GM19463 (cell line): Measurements from ENCODE around the gene TRMT6.
A peak's percentile ranks its signal among the peaks of the same experiment; 100 is the strongest.

Source experiments
- ATAC-seq: cut with Tn5 transposase; IDR thresholded peaks from one replicate; pipeline ENCODE4 v1.9.1; 2021; ENCODE audit warnings: mild to moderate bottlenecking, moderate library complexity; ENCODE audit not compliant: unreplicated experiment

TRMT6 gene

GRCh38 chr20:5950271-5951031, at the start of gene TRMT6, which contains the start of gene MCM8:
Gene TRMT6 (minus strand): TSS chr20:5950533. CDS start chr20:5950405, 128 bp downstream.
Gene MCM8 (plus strand): TSS chr20:5950652. CDS start chr20:5952016, 1,364 bp downstream.
- ATAC-seq, result peak; percentile 99

GRCh38 chr20:5999783-6000182, 49.5 kb upstream of the TRMT6 start:
- ATAC-seq, result no peak

GRCh38 chr20:5996765-5997164, 46.4 kb upstream of the TRMT6 start:
- peak; percentile 96 for ATAC-seq

- ATAC-seq, result no peak
Observed at GRCh38 chr20:5991623-5992441, 41.5 kb upstream of the TRMT6 start.

- ATAC-seq, result no peak
Observed at GRCh38 chr20:5990946-5991345, 40.6 kb upstream of the TRMT6 start.

GRCh38 chr20:5989539-5989938, 39.2 kb upstream of the TRMT6 start:
- no peak for ATAC-seq

GRCh38 chr20:5987383-5987782, 37.0 kb upstream of the TRMT6 start:
- no peak for ATAC-seq

- ATAC-seq, result no peak
Observed at GRCh38 chr20:5980720-5981538, 30.6 kb upstream of the TRMT6 start.

- ATAC-seq, result no peak
Observed at GRCh38 chr20:5979801-5980200, 29.5 kb upstream of the TRMT6 start.

GRCh38 chr20:5977975-5978374, 27.6 kb upstream of the TRMT6 start:
- no peak for ATAC-seq

- ATAC-seq, result no peak
Observed at GRCh38 chr20:5977223-5977622, 26.9 kb upstream of the TRMT6 start.

- no peak for ATAC-seq
Observed at GRCh38 chr20:5975778-5976177, 25.4 kb upstream of the TRMT6 start.

GRCh38 chr20:5974531-5974930, 24.2 kb upstream of the TRMT6 start:
- ATAC-seq, result no peak

GRCh38 chr20:5973971-5974370, 23.6 kb upstream of the TRMT6 start:
- no peak for ATAC-seq

- ATAC-seq, result no peak
Observed at GRCh38 chr20:5973172-5973571, 22.8 kb upstream of the TRMT6 start.

- ATAC-seq, result no peak
Observed at GRCh38 chr20:5971203-5971602, 20.9 kb upstream of the TRMT6 start.

- ATAC-seq, result no peak
Observed at GRCh38 chr20:5970381-5970780, 20.0 kb upstream of the TRMT6 start.

GRCh38 chr20:5969940-5970339, 19.6 kb upstream of the TRMT6 start:
- no peak for ATAC-seq

- ATAC-seq, result no peak
Observed at GRCh38 chr20:5969348-5969935, 19.1 kb upstream of the TRMT6 start.

GRCh38 chr20:5968462-5968861, 18.1 kb upstream of the TRMT6 start:
- no peak for ATAC-seq

GRCh38 chr20:5967469-5967868, 17.1 kb upstream of the TRMT6 start:
- ATAC-seq, result no peak
